OCI-LY1 (cell line): ENCODE data around the gene TTLL11.

Source experiments
- H2AFZ ChIP-seq: fragments of 200-600 bp; sonication (generic), shearing (Covaris generic); 2 replicates; pipeline ENCODE4 v1.6.0; 2014; ENCODE audit warnings: antibody characterized with exemption, mild to moderate bottlenecking, low read length
- H3F3A ChIP-seq: fragments of 200-600 bp; sonication (generic), shearing (Covaris generic); 2 replicates; pipeline ENCODE4 v1.6.0; 2014; ENCODE audit warnings: mild to moderate bottlenecking, antibody characterized with exemption, low read length, moderate library complexity; ENCODE audit not compliant: insufficient read depth
- H3K27ac ChIP-seq: fragments of 200-600 bp; sonication (generic); 2 replicates; pipeline ENCODE4 v1.5.1; 2014; ENCODE audit warnings: low read length, mixed run types, mild to moderate bottlenecking, low read depth; ENCODE audit not compliant: poor library complexity, severe bottlenecking
- H3K27me3 ChIP-seq: fragments of 200-600 bp; sonication (generic); 2 replicates; pipeline ENCODE4 v1.6.0; 2014; ENCODE audit warnings: antibody characterized with exemption, mild to moderate bottlenecking, low read length, moderate library complexity; ENCODE audit not compliant: insufficient read depth
- H3K36me3 ChIP-seq: fragments of 200-600 bp; sonication (generic); 2 replicates; pipeline ENCODE4 v1.6.1; 2014; ENCODE audit warnings: mild to moderate bottlenecking, antibody characterized with exemption, low read length, moderate library complexity, mixed read lengths; ENCODE audit not compliant: insufficient read depth
- H3K4me1 ChIP-seq: fragments of 200-600 bp; sonication (generic); 2 replicates; pipeline ENCODE4 v1.5.1; 2014; ENCODE audit warnings: mild to moderate bottlenecking, low read length, moderate library complexity; ENCODE audit not compliant: insufficient read depth, severe bottlenecking
- H3K4me2 ChIP-seq: fragments of 200-600 bp; sonication (generic), shearing (Covaris generic); 2 replicates; pipeline ENCODE4 v1.6.1; 2014; ENCODE audit warnings: low read length
- H3K4me3 ChIP-seq: fragments of 200-600 bp; sonication (generic); 2 replicates; pipeline ENCODE4 v1.5.1; 2014; ENCODE audit warnings: low read length, low read depth, mild to moderate bottlenecking, mixed read lengths; ENCODE audit not compliant: poor library complexity, severe bottlenecking
- H3K79me2 ChIP-seq: fragments of 200-600 bp; shearing (Covaris generic); 2 replicates; pipeline ENCODE4 v1.6.1; 2016; ENCODE audit warnings: mixed run types, low read length, mixed read lengths; ENCODE audit not compliant: insufficient read depth
- H3K9ac ChIP-seq: fragments of 200-600 bp; sonication (generic), shearing (Covaris generic); 2 replicates; pipeline ENCODE4 v1.6.1; 2014; ENCODE audit warnings: mild to moderate bottlenecking, low read length, mixed read lengths
- H3K9me2 ChIP-seq: fragments of 200-600 bp; sonication (generic), shearing (Covaris generic); 2 replicates; pipeline ENCODE4 v1.6.1; 2014; ENCODE audit warnings: low read depth, mild to moderate bottlenecking, low read length, mixed read lengths
- H3K9me3 ChIP-seq: fragments of 200-600 bp; shearing (Covaris generic); 2 replicates; pipeline ENCODE4 v1.6.1; 2014; ENCODE audit warnings: low read length, mixed read lengths
- H4K20me1 ChIP-seq: fragments of 200-600 bp; sonication (generic), shearing (Covaris generic); 2 replicates; pipeline ENCODE4 v1.6.0; 2016; ENCODE audit warnings: mild to moderate bottlenecking, low read length; ENCODE audit not compliant: insufficient read depth
- CTCF ChIP-seq: fragments of 200-600 bp; sonication (generic), shearing (Covaris generic); IDR thresholded peaks from 2 replicates; pipeline ENCODE4 v1.5.1; 2017; ENCODE audit warnings: mild to moderate bottlenecking, antibody characterized with exemption, low read length, moderate library complexity, mixed read lengths
- EZH2 ChIP-seq: fragments of 200-600 bp; sonication (generic), shearing (Covaris generic); IDR thresholded peaks from 2 replicates; pipeline ENCODE4 v1.8.0; 2017; ENCODE audit warnings: borderline replicate concordance, mixed run types, mild to moderate bottlenecking, antibody characterized with exemption, low read length, moderate library complexity, mixed read lengths

TTLL11 gene

GRCh38 chr9:121842612-121842978 is 250.5 kb downstream of the TTLL11 start:
- TF ChIP-seq CTCF: no peak
- no peak for TF ChIP-seq EZH2
- Histone ChIP-seq H3K4me3 (no peak overlapping the region), H3K27me3 (no peaks in the 10 kb centered on the region), H3K79me2 (no peaks in the 10 kb centered on the region), H4K20me1 (no peaks in the 10 kb centered on the region), H3K9me2 (no peaks in the 10 kb centered on the region), H3F3A (no peaks in the 10 kb centered on the region), H2AFZ (no peak overlapping the region), H3K9me3 (peaks cover 4% of the 10 kb centered on the region; the same call in 1 of the 2 replicates), H3K4me1 (peaks cover 44% of the 10 kb centered on the region), H3K36me3 (no peaks in the 10 kb centered on the region; the same call in 1 of the 2 replicates), H3K9ac (no peak overlapping the region), H3K27ac (peak overlapping the region; percentile 81), H3K4me2 (no peak overlapping the region)

- no peaks in the 10 kb centered on the region for H3K9me2 ChIP-seq
- peaks cover 44% of the 10 kb centered on the region for H3K4me1 ChIP-seq
- TF ChIP-seq EZH2 (no peak), CTCF (peak; percentile 16; the same call in 1 of the 2 replicates)
- no peaks in the 10 kb centered on the region for H3K27me3 ChIP-seq
- H3K27ac ChIP-seq: peak overlapping the region; percentile 81
- no peaks in the 10 kb centered on the region for H3F3A ChIP-seq
- no peak overlapping the region; the same call in 1 of the 2 replicates for H3K4me2 ChIP-seq
- H2AFZ ChIP-seq: no peak overlapping the region
- H3K9me3 ChIP-seq: peaks cover 4% of the 10 kb centered on the region; the same call in 1 of the 2 replicates
- no peak overlapping the region for H3K9ac ChIP-seq
- H3K36me3 ChIP-seq: no peaks in the 10 kb centered on the region; the same call in 1 of the 2 replicates
- no peaks in the 10 kb centered on the region for H3K79me2 ChIP-seq
- no peak overlapping the region for H3K4me3 ChIP-seq
- H4K20me1 ChIP-seq: no peaks in the 10 kb centered on the region
Measured at GRCh38 chr9:121841771-121842611, 251.1 kb downstream of the TTLL11 start.

GRCh38 chr9:121840838-121841760 is 252.0 kb downstream of the TTLL11 start:
- Histone ChIP-seq H2AFZ (0 out of 2 replicates have a peak overlapping the region, but pooled peaks have one; percentile 9), H3K9me3 (peaks cover 4% of the 10 kb centered on the region; the same call in 1 of the 2 replicates), H4K20me1 (no peaks in the 10 kb centered on the region), H3K27me3 (no peaks in the 10 kb centered on the region), H3K9me2 (no peaks in the 10 kb centered on the region), H3K4me3 (no peak overlapping the region), H3F3A (no peaks in the 10 kb centered on the region), H3K9ac (no peak overlapping the region; the same call in 1 of the 2 replicates), H3K4me1 (peaks cover 44% of the 10 kb centered on the region), H3K36me3 (no peaks in the 10 kb centered on the region; the same call in 1 of the 2 replicates), H3K79me2 (no peaks in the 10 kb centered on the region), H3K27ac (peak overlapping the region; percentile 81), H3K4me2 (no peak overlapping the region; the same call in 1 of the 2 replicates)
- TF ChIP-seq CTCF: no peak
- no peak for TF ChIP-seq EZH2
